HT1080 (cell line): Measurements from ENCODE around the gene SLC25A27. TPM values are rescaled to one million over a fixed set of nuclear protein-coding genes. Genes with fewer than 3 reads are reported as not detected.
A peak's percentile ranks its signal among the peaks of the same experiment; 100 is the strongest.

Source experiments
- DNase-seq: peaks from one replicate; pipeline ENCODE4 v3.0.0-alpha.2; 2015; ENCODE audit warnings: low read depth
- total RNA-seq: library from RNA; depleted of rRNA; stranded (reverse); fragments of >200 nt; shearing (Covaris generic); gene quantifications from 2 replicates; pipeline ENCODE4 v1.2.3, GENCODE V29; 2014; rRNA removed

SLC25A27 gene
- total RNA-seq, 1 experiment from 2014 or later = 2.7 TPM

GRCh38 chr6:46706464-46706863 is 53.7 kb downstream of the SLC25A27 start:
- DNase-seq = peak; percentile 27

GRCh38 chr6:46711491-46711890 is 58.7 kb downstream of the SLC25A27 start:
- DNase-seq = no peak

GRCh38 chr6:46715141-46715540 is 62.4 kb downstream of the SLC25A27 start:
- DNase-seq = peak; percentile 79

GRCh38 chr6:46719099-46719498 is 66.3 kb downstream of the SLC25A27 start:
- peak; percentile 95 for DNase-seq

GRCh38 chr6:46720401-46720800 is 67.6 kb downstream of the SLC25A27 start:
- peak; percentile 23 for DNase-seq

Other genes starting within 250 kb of the SLC25A27 start
- 0.03 and 0.13 TPM in 2 replicates for gene RCAN2, start 161.5 kb upstream of the SLC25A27 start, total RNA-seq
- 0.03 TPM in 2 replicates for gene CYP39A1, start 157 bp upstream of the SLC25A27 start, total RNA-seq
- not detected in 2 replicates for gene TDRD6, start 34.9 kb downstream of the SLC25A27 start, total RNA-seq
- gene PLA2G7, start 82.4 kb downstream of the SLC25A27 start, total RNA-seq = not detected in 2 replicates
- gene ANKRD66, start 94.0 kb downstream of the SLC25A27 start, total RNA-seq = not detected in 2 replicates
- gene MEP1A, start 140.4 kb downstream of the SLC25A27 start, total RNA-seq = not detected in 2 replicates